Measurements from ENCODE around the gene LRMDA.

- TF ChIP-seq CTCF (IDR thresholded peaks at IDR 0.05): no peak
- TF ChIP-seq POLR2AphosphoS5 (IDR thresholded peaks at IDR 0.05): no peak
- no peak for TF ChIP-seq POLR2A (IDR thresholded peaks at IDR 0.05)
These were observed at the start of gene LRMDA for GRCh38 chr10:75431180-75432111.
